ENCODE results near the gene ILKAP. TPM values are rescaled to one million over a fixed set of nuclear protein-coding genes. Genes with fewer than 3 reads are reported as not detected.

ILKAP gene
- total and polyA plus RNA-seq, 8 donors = 30.6 to 57.3 (median 46.3) TPM

GRCh38 chr2:238131761-238132462 is 71.6 kb downstream of the ILKAP start:
- intact Hi-C loops (cut with DNase I) = no loop called here
- DNase-seq = peak in 1 of 4 donors; percentile 49
- Histone ChIP-seq H3K27me3 (peaks cover 0 to 25% of the 10 kb centered on the region in 2 donors), H3K4me1 (peaks cover 0 to 9% of the 10 kb centered on the region in 2 donors), H3K4me3 (no peak overlapping the region), H3K36me3 (no peaks in the 10 kb centered on the region), H3K9me3 (no peaks in the 10 kb centered on the region), H3K27ac (no peak overlapping the region)
- no peak for TF ChIP-seq CTCF (IDR thresholded peaks at IDR 0.05)
- ATAC-seq = no peak

GRCh38 chr2:238130696-238131628 is 72.5 kb downstream of the ILKAP start:
- H3K27ac ChIP-seq = no peak overlapping the region
- DNase-seq (peak in 1 of 4 donors; percentile 76), ATAC-seq (no peak)
- TF ChIP-seq CTCF (IDR thresholded peaks at IDR 0.05) = no peak
- no peaks in the 10 kb centered on the region for H3K9me3 ChIP-seq
- H3K36me3 ChIP-seq = no peaks in the 10 kb centered on the region
- H3K27me3 ChIP-seq = peaks cover 0 to 25% of the 10 kb centered on the region in 2 donors
- H3K4me3 ChIP-seq = no peak overlapping the region
- intact Hi-C loops (cut with DNase I) = no loop called here
- peaks cover 0 to 5% of the 10 kb centered on the region in 2 donors for H3K4me1 ChIP-seq

- Histone ChIP-seq H3K4me1 (peaks cover 0 to 5% of the 10 kb centered on the region in 2 donors), H3K4me3 (no peak overlapping the region), H3K27ac (no peak overlapping the region), H3K27me3 (peaks cover 0 to 25% of the 10 kb centered on the region in 2 donors), H3K9me3 (no peaks in the 10 kb centered on the region), H3K36me3 (no peaks in the 10 kb centered on the region)
- intact Hi-C loops (cut with DNase I) = no loop called here
- no peak for ATAC-seq
- DNase-seq = no peak
- no peak for TF ChIP-seq CTCF (IDR thresholded peaks at IDR 0.05)
Observed at GRCh38 chr2:238130111-238130695, 73.3 kb downstream of the ILKAP start.

- Histone ChIP-seq H3K9me3 (no peaks in the 10 kb centered on the region), H3K27me3 (peaks cover 0 to 25% of the 10 kb centered on the region in 2 donors), H3K4me1 (peaks cover 0 to 5% of the 10 kb centered on the region in 2 donors), H3K4me3 (no peak overlapping the region), H3K27ac (no peak overlapping the region), H3K36me3 (no peaks in the 10 kb centered on the region)
- intact Hi-C loops (cut with DNase I) = no loop called here
- ATAC-seq (no peak), DNase-seq (peak in 1 of 4 donors; percentile 59)
- no peak for TF ChIP-seq CTCF (IDR thresholded peaks at IDR 0.05)
Observed at GRCh38 chr2:238129166-238130010, 74.1 kb downstream of the ILKAP start.
